Panc1 (cell line): ENCODE results near the gene SHOX. TPM values are rescaled to one million over a fixed set of nuclear protein-coding genes. Genes with fewer than 3 reads are reported as not detected.

Experiments
- ATAC-seq: fragments of 200-7000 bp; cut with Tn5 transposase; 2 replicates; pipeline ENCODE4 v1.9.1; 2020; ENCODE audit warnings: mild to moderate bottlenecking, moderate library complexity
- BruUV-seq: library from RNA; stranded (reverse); fragments of 400-500 nt; replicated peaks from 2 replicates; lab custom pipeline; 2021; lab: Mats Ljungman, UMichigan
- CTCF ChIA-PET: fragments of 300-600 bp; sonication (Branson Sonifier 250); formaldehyde crosslinking; loops from one replicate; lab custom pipeline; 2022; ENCODE audit warnings: antibody characterized with exemption; lab: Charles Lee
- POLR2A ChIA-PET: fragments of 300-600 bp; sonication (Branson Sonifier 250); formaldehyde crosslinking; loops from one replicate; lab custom pipeline; 2022; ENCODE audit warnings: antibody characterized with exemption; lab: Charles Lee
- DNase-seq: peaks from one replicate; pipeline ENCODE4 v3.0.0-alpha.2; 2010; ENCODE audit warnings: low read depth, low spot score
- H3K27ac ChIP-seq: 2 replicates; pipeline ENCODE4 v1.5.1; 2011; ENCODE audit warnings: mild to moderate bottlenecking, low read length, inconsistent platforms
- H3K27me3 ChIP-seq: fragments of 200-500 bp; sonication (Bioruptor generic); 2 replicates; pipeline ENCODE4 v1.6.0; 2014; ENCODE audit warnings: low read length, inconsistent platforms; ENCODE audit not compliant: control insufficient read depth, insufficient read depth
- H3K36me3 ChIP-seq: fragments of 200-500 bp; sonication (Bioruptor generic); 2 replicates; pipeline ENCODE4 v1.5.1; 2014; ENCODE audit warnings: inconsistent platforms, mild to moderate bottlenecking, low read length, moderate library complexity; ENCODE audit not compliant: control insufficient read depth, insufficient read depth
- H3K4me1 ChIP-seq: 2 replicates; pipeline ENCODE4 v1.5.1; 2011; ENCODE audit warnings: inconsistent platforms, mild to moderate bottlenecking, low read length, moderate library complexity; ENCODE audit not compliant: control insufficient read depth, insufficient read depth
- H3K4me3 ChIP-seq, 2 experiments: 2 replicates each; pipeline ENCODE4 v1.5.1; 2011 to 2012; ENCODE audit warnings: low read depth in 2 of 2, low read length in 2 of 2, mild to moderate bottlenecking in 2 of 2, inconsistent platforms in 1 of 2, moderate library complexity in 1 of 2
- H3K9me3 ChIP-seq: fragments of 200-500 bp; sonication (Bioruptor generic); 2 replicates; pipeline ENCODE4 v1.5.1; 2014; ENCODE audit warnings: low read depth, mild to moderate bottlenecking, inconsistent platforms, low read length, moderate library complexity; ENCODE audit not compliant: control insufficient read depth, insufficient read depth
- POLR2AphosphoS5 ChIP-seq: IDR thresholded peaks from 2 replicates; pipeline ENCODE4 v1.6.1; 2012; ENCODE audit warnings: mild to moderate bottlenecking, low read depth, low read length, moderate library complexity
- SIN3A ChIP-seq: IDR thresholded peaks from 2 replicates; pipeline ENCODE4 v1.6.1; 2012; ENCODE audit warnings: low read depth, mild to moderate bottlenecking, low read length, moderate library complexity, borderline replicate concordance; ENCODE audit not compliant: insufficient read depth
- TCF7L2 ChIP-seq: IDR thresholded peaks from 2 replicates; pipeline ENCODE4 v1.6.1; 2011; ENCODE audit warnings: mild to moderate bottlenecking, low read depth, low read length, inconsistent platforms
- in situ Hi-C: cut with HindIII; loops from 2 replicates; pipeline ENCODE4 v1.10.0; 2016; ENCODE audit warnings: low sequenced_read_pairs, low pct_unique_long_range_greater_than_20kb
- intact Hi-C: fragments of 100-400 bp; cut with micrococcal nuclease; formaldehyde crosslinking; loops from one replicate; pipeline ENCODE4 v1.10.0; 2022; ENCODE audit not compliant: unreplicated experiment
- total RNA-seq: library from RNA; stranded (reverse); gene quantifications from one replicate; pipeline ENCODE4 v1.2.1, GENCODE V29; 2021; ENCODE audit not compliant: unreplicated experiment
- TF ChIP-seq, protein P1 (sequence below), 2 experiments: IDR thresholded peaks; 2 replicates each; pipeline ENCODE4 v1.6.1; 2011 to 2012; ENCODE audit warnings: low read depth in 2 of 2, control low read depth in 1 of 2, low read length in 1 of 2, mild to moderate bottlenecking in 1 of 2, moderate library complexity in 1 of 2; ENCODE audit not compliant: insufficient read depth in 1 of 2
- TF ChIP-seq, protein P2 (sequence below): fragments of 450-650 bp; IDR thresholded peaks from 2 replicates; pipeline ENCODE4 v1.5.1; 2017; ENCODE audit warnings: mild to moderate bottlenecking

SHOX gene
- total RNA-seq, 1 experiment from 2014 or later, result not detected

DNA sequence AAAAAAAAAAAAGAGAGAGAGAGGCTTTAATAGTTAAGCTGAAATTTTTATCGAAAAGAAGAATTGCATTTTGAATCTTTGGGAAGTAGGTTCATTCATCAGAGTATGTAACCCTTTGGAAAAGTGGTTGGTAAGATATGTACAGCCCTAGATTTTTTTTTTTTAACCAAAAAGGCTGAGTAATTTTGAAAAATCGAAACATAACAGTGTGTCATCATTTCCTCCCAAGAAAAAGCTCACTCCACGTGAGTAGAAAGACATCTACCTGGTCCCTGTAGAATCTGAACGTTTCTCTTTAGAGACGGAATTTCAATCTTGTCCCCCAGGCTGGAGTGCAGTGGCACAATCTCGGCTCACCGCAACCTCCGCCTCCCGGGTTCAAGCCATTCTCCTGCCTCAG, 16.2 kb downstream of the SHOX start:
- no peaks in the 10 kb centered on the region for H3K9me3 ChIP-seq
- in situ Hi-C loops (no loop called here), intact Hi-C loops (no loop called here)
- no peaks in the 10 kb centered on the region for H3K4me1 ChIP-seq
- ATAC-seq (no peak), DNase-seq (no peak)
- TF ChIP-seq POLR2AphosphoS5 (no peak), TCF7L2 (no peak), SIN3A (no peak)
- TF ChIP-seq, protein P1, sequence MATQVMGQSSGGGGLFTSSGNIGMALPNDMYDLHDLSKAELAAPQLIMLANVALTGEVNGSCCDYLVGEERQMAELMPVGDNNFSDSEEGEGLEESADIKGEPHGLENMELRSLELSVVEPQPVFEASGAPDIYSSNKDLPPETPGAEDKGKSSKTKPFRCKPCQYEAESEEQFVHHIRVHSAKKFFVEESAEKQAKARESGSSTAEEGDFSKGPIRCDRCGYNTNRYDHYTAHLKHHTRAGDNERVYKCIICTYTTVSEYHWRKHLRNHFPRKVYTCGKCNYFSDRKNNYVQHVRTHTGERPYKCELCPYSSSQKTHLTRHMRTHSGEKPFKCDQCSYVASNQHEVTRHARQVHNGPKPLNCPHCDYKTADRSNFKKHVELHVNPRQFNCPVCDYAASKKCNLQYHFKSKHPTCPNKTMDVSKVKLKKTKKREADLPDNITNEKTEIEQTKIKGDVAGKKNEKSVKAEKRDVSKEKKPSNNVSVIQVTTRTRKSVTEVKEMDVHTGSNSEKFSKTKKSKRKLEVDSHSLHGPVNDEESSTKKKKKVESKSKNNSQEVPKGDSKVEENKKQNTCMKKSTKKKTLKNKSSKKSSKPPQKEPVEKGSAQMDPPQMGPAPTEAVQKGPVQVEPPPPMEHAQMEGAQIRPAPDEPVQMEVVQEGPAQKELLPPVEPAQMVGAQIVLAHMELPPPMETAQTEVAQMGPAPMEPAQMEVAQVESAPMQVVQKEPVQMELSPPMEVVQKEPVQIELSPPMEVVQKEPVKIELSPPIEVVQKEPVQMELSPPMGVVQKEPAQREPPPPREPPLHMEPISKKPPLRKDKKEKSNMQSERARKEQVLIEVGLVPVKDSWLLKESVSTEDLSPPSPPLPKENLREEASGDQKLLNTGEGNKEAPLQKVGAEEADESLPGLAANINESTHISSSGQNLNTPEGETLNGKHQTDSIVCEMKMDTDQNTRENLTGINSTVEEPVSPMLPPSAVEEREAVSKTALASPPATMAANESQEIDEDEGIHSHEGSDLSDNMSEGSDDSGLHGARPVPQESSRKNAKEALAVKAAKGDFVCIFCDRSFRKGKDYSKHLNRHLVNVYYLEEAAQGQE (IDR thresholded peaks at IDR 0.05; ENCODE audit: insufficient read depth in 1 of 2, low read depth in 2 of 2, low read length in 1 of 2), result no peak
- TF ChIP-seq, protein P2, sequence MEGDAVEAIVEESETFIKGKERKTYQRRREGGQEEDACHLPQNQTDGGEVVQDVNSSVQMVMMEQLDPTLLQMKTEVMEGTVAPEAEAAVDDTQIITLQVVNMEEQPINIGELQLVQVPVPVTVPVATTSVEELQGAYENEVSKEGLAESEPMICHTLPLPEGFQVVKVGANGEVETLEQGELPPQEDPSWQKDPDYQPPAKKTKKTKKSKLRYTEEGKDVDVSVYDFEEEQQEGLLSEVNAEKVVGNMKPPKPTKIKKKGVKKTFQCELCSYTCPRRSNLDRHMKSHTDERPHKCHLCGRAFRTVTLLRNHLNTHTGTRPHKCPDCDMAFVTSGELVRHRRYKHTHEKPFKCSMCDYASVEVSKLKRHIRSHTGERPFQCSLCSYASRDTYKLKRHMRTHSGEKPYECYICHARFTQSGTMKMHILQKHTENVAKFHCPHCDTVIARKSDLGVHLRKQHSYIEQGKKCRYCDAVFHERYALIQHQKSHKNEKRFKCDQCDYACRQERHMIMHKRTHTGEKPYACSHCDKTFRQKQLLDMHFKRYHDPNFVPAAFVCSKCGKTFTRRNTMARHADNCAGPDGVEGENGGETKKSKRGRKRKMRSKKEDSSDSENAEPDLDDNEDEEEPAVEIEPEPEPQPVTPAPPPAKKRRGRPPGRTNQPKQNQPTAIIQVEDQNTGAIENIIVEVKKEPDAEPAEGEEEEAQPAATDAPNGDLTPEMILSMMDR, result no peak
- POLR2A ChIA-PET, result no interaction called here
- H3K4me3 ChIP-seq, result no peak overlapping the region
- H3K36me3 ChIP-seq, result no peaks in the 10 kb centered on the region
- CTCF ChIA-PET, result no interaction called here
- H3K27ac ChIP-seq, result no peak overlapping the region
- BruUV-seq, result no TSS peak
- H3K27me3 ChIP-seq, result no peaks in the 10 kb centered on the region

DNA sequence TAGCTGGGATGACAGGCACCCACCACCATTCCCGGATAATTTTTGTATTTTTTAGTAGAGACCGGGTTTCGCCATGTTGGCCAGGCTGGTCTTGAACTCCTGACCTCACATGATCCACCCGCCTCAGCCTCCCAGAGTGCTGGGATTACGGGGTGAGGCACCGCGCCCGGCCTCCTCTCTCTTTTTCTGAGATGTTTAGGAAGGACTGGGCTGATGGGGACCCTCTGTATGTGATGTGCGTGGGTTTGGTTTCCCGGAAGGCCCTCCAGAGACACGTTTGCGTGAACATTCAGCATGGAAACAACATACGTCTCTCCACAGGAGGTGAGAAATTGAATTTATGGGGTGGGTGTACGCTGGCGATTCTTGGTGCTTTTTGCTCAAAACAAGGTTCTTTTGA, 18.6 kb downstream of the SHOX start:
- intact Hi-C loops, result no loop called here
- Histone ChIP-seq H3K27ac (no peak overlapping the region), H3K4me1 (no peaks in the 10 kb centered on the region), H3K9me3 (no peaks in the 10 kb centered on the region), H3K4me3 (no peak overlapping the region), H3K36me3 (no peaks in the 10 kb centered on the region), H3K27me3 (no peaks in the 10 kb centered on the region)
- no peak for DNase-seq
- no peak for ATAC-seq
- ChIA-PET POLR2A (no interaction called here), CTCF (no interaction called here)
- TF ChIP-seq POLR2AphosphoS5 (no peak), SIN3A (no peak), TCF7L2 (no peak)
- TF ChIP-seq, protein P2, result no peak
- TF ChIP-seq, protein P1 (IDR thresholded peaks at IDR 0.05; ENCODE audit: insufficient read depth in 1 of 2, low read depth in 2 of 2, low read length in 1 of 2), result no peak
- in situ Hi-C loops, result no loop called here
- no TSS peak for BruUV-seq
